OCI-M1 (cell line): ENCODE measurements around the gene ACBD6.

Experiments
- DNase-seq: peaks from one replicate; lab custom pipeline; 2025; lab: John Stamatoyannopoulos, UW

Gene ACBD6

DNA sequence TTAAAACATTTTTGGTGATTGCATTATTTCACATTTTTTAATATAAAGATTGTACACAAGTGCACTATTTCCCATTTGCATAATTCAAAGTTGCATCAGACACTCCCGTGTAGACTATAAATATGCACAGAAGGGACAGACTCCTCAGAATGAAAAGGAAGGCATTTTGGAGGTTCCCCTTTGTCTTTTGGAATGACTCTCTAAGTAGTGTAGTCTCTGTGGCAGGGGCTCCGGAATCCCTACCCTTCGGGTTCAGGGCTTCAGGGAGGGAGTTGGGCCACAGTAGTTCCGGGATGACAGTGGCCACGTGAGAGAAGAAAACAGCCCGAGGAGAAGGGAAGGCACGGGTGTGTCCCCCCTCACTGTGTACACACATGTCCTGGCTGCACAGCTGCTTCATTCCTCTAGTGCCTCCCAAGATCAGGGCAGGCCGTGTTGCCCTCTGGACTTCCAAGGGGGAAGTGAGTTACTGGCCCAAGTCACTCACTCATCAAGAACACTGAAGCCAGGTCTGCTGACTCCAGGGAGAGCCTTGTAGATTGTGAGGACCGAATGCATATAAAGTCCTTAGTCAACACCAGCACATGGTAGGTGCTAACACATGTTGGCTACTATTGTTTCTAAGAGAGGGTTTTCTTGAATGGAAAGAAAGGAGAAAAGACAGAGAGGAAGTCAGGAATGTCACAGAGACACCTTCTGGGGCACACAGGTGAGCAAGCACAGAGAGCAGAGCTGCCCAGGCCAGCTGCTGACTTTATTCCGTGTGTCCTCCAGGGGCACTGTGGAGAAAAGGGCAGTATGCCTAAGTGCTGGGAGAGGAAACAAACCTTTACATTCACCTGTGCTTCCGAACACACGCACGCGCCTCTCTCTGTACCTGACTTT, 232.5 kb downstream of the ACBD6 start:
- DNase-seq = peak; percentile 36

DNA sequence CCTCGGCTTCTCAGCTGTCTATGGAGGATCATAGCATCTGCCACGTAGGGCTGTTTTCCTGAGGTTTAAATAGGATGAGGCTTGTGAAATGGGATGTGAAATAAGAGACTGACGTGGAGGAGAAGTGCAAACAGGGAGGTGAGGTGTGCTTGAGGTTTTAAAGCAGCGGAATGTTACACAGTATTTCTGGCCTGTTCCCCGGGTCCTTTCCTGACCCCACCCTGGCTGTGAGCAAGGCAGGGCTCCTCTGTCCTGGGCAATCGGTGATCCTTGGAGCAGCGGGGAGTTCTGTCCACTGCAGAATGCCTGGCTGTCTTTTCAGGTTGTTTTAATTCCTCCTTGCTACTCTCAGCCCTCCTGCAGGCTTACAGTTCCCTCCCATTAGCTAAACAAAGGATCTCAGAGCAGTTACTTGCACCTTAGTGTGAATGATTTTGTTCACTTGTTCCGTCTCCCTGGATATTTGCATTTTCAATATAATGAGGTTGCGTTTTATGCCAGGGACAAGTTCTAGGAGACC, 233.8 kb downstream of the ACBD6 start:
- no peak for DNase-seq

GRCh38 chr1:180267761-180268555, 234.4 kb downstream of the ACBD6 start:
- peak; percentile 18 for DNase-seq

- DNase-seq = no peak
These were observed 235.2 kb downstream of the ACBD6 start for GRCh38 chr1:180267211-180267561.

DNA sequence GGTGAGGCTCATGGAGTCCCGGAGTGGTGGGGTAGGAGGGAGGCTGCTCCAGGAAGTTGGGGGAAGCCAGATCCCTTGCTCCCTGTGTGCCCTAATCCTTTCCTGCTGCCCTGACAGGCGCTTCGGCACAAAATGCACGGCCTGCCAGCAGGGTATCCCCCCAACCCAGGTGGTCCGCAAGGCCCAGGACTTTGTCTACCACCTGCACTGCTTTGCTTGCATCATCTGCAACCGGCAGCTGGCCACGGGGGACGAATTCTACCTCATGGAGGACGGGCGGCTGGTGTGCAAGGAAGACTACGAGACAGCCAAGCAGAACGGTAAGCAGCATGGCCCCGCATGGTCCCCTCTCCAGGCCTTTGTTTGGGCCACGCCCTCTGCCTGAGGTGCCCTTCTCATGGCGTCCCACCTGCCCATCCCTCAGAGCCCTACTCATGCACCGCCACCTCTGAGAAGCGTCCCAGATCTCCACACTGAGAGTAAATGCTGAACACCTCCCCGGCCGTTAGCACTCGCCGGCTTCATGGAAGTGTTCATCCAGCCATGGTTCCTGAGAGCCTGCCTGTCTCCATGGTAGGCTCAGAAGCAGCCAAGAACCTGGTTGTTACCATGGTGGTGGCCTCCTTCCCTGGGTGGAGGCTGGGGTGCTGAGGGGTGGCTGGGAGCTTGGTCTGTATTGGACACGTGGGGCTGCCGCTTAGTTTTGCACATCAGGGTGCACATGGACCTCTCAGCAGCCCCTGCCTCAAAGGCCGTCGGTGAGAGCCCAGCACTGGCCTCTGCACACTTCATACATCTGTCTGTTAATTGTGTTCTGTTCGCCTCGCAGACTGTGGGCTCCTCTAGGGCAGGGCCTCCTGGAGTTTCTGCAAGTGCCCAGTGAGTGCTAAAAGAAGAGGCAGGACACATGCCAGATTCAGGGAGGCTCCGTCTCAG, 235.8 kb downstream of the ACBD6 start:
- DNase-seq = no peak

DNA sequence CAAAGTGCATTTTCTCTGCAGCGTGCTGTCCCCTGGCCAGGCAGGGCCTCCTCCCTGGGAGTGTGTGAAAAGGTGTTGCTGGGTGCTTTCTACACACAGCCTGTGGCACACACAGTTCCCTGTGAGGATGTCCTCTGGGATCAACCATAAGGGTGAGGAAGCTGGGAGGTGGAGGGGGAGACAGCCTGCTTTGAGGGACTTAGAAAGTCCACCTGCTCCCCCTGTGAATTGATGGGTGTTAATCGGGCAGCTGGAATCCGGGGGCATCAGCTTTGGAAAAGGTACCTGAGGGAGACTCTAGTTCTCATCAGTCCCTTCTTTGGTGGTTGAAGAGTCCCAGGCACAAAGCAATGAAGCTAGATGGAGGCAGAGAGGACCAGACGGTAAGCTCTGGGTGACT, 236.5 kb downstream of the ACBD6 start:
- no peak for DNase-seq

DNA sequence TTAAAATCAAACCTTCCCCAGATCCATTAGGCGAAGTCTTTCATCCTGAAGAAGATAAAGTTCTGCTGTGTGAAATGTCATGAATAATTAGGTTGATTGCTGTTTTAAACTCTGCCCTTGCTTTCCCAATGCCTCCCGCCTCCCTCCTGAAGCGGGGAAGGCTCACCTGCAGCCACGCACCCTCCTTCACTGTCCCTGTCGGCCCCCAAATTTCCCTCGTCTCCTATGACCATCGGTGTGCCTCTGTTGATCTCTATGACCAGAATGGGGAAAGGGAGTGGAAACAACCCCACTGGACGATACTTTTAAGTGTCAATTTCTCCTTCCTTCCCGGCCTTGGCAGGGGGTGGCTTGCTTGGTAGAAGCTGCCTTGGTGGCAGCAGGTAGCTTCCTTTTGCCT, 237.2 kb downstream of the ACBD6 start:
- DNase-seq = no peak

DNA sequence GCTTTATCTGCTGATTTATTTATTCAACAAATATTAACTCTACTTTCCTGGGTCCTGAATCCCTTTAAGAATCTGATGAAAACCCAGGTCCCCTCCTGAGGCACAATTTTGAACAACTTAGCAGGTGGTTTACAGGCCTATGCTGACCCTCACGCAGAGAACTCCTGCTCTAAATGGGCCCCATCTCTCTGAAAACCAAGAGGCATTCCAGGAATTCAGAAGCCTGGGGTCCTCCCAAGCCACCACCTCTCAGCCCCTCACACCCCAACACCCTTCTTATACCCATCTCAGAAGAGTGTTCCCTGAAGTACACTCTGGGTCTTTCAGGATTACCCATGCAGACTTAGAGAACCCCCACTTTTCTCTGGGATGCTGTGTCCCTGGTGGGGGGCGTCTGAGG, 237.8 kb downstream of the ACBD6 start:
- DNase-seq = no peak

- peak; percentile 13 for DNase-seq
These were observed 239.5 kb downstream of the ACBD6 start for GRCh38 chr1:180262628-180263488.

DNA sequence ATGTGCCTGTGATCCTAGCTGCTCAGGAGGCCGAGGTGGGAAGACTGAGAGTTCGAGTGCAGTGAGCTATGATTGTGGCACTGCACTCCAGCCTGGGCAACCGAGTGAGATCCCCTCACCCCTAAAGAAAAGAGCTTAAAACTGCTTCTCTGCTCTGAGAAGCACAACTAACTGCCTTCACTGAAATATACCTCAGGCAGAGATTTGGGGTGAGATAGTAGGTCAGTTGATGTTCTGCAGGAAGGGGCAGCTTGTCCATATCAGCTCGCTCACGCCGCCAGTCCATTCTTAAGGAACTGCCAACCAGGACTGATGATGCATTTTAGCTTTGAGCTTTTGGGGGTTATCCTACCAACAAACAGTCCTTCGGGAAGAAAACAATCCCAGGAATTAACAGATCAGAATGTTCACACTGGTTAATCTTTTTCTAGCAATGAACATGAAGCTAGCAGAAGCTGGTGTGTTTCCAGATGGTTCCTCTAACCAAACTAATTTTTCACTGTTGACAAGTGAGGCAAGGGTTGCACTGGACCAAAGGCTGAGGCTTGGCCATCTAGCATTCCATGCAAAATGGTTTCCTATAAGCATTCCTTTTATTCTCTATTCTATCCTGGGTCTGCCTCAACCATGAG, 240.7 kb downstream of the ACBD6 start:
- no peak for DNase-seq

GRCh38 chr1:180261030-180261429, 241.3 kb downstream of the ACBD6 start:
- DNase-seq = no peak

DNA sequence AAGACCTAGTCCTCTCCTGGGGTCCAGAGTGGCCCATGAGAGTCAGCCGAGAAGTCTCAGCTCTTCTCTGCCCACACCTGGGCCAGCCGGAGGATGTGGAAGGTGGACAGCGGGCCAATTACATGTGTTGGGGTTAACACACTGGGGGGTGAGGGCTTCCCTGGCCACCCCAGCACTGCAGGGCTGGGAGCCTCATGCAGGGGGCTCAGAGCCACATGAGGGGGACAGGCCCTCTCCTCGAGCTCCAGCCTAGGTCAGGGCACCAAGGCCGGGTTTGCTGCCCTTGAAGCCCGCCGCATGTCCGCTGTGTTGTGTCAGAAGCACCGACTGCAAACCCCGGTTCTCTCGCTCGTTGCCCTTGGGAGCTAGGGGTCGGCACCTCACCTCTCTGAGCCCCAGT, 241.8 kb downstream of the ACBD6 start:
- no peak for DNase-seq

DNA sequence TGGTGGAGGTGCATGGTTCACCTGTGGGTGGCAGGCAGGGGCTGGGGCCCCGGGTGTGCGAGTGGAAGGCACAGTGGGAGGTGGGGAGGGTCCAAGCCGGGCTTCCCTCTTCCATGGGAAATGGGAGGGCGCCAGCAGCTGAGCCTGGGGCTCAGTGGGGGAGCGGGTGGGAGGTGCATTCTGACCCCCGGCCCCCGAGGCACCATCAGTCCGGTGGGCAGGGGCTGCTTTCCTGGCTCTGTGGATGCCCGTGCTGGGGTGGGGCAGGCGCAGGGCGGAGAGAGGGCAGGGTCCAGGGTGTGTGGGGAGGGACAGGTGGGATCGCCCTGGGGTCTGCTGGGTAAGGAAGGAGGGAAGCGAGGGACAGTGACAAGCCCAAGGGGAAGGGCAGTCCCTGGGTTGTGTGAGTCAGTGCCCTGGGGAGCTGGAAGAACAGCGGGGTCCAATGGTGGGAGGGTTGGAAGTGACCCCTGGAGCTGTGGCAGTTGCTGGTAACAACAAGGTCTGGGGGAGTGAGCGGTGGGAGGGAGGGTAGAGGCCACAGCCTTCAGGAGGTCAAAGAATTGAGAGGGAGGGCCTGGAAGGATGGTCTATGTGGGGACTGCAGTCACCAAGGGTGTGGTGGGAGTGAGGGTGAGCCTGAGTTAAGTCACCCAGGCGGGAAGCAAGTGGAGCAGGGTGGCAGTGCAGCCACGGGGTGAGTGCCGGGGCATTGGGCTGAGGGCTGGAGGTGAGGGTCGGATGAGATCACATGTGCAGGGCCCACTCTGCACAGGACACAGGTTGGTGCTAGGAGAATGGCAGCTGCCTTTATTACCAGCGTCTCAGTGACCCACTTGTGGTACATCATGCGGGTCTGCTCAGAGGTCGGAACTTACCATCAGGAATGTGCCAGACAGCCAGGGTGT, 242.7 kb downstream of the ACBD6 start:
- no peak for DNase-seq

GRCh38 chr1:180258935-180259334, 243.4 kb downstream of the ACBD6 start:
- DNase-seq = no peak

DNA sequence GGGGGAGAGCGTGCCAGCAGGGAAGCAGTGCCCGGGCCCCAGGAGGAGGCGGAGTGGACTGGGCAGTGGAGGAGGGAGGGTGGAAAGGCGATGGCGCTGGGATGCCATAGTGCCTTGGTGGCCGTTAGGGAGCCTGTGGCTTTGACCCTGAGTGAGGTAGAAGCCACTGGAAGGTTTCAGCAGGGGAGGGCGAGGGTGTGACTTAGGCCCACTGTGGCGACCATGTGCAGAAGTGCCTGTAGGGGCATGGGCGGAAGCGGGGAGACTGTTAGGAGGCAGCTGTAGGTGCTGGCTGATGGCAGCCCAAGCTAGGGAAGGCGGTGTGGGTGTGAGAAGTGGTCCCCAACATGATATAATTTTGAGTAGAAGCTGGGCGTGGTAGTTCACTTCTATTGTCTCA, 244.1 kb downstream of the ACBD6 start:
- no peak for DNase-seq

DNA sequence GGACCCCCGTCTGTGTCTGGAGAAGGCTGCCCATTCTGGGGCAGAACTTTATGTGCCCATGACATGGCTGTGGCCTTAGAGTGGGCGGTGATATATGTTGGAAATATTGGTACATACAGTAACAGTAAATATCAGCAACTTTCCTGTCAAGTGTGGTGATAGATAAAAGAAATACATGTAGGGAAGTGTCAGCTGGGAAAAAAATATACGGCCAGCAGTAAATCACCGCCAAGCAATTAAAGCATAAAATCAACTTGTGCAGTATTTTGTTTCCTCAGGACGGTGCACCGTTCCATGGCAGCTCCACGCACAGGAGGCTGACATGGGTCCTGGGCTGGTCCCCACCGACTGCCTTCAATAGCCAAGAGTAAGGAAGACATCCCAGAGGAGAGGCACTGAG, 244.9 kb downstream of the ACBD6 start:
- no peak for DNase-seq

- no peak for DNase-seq
These were observed 245.4 kb downstream of the ACBD6 start for GRCh38 chr1:180257028-180257386.

DNA sequence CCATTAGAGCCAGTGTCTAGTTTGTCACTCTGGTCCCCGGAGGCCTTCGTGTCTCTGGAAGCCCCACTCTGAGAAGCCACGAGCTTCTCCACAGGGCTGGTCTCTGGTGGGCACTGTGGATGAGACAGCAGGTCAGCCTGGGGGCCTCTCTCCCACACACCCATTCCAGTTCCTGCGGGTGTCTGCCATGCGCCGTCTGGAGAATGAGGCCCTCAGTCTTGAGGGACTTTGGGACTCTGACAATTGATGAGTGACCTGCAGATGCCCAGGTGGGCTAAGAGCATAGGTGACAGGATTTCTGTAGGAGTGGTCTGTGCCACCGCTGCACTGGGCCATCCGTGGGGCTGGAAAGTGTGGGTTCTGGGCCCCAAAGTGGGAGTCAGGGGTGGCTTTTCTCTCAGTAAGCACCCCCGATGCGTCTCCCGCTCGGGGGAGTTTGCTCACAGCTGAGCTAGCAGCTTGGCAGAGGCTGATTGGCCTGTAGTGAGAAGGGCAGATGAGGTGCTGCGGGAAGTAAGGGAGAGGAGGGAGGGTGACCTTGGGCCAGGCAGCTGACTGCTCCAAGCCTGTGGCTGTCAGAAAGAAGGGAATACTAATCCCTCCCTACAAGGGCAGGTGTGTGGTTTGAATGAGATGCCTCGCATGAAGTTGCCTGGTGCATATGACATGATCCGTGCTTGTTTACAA, 245.9 kb downstream of the ACBD6 start:
- no peak for DNase-seq
